AG10803 (cell line): ENCODE data around the gene NBEAL2.

Experiments used
- DNase-seq: peaks from one replicate; pipeline ENCODE4 v3.0.0; 2010; ENCODE audit warnings: low read depth
- H3K4me3 ChIP-seq: 2 replicates; pipeline ENCODE4 v1.5.1; 2011; ENCODE audit warnings: mild to moderate bottlenecking, low read length, control low read depth
- TF ChIP-seq, protein P1 (sequence below): conservative IDR thresholded peaks from 2 replicates; pipeline ENCODE4 v1.5.1; 2011; ENCODE audit warnings: mild to moderate bottlenecking, low read length, control low read depth, inconsistent platforms

The NBEAL2 gene

DNA sequence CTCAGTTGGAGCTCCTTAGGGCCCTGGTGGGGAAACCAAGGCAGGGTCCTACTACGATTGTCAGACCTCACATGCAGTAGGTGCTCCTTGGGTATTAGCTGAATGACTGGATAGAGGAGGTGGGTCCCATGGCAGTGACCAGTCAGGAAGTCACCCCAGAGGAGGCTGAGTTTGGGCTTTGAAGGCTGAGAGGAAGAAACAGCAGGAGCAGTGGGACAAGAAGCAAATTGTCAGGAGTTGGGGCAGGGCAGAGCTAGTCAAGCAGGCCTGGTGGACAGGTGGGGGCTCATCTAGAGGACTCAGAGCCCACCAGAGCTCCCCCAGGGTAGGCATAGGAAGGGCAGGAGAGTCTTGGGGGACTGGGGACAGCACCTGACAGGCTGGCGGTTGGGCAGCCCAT, 3.1 kb downstream of the NBEAL2 start:
- DNase-seq, result no peak
- H3K4me3 ChIP-seq, result no peak overlapping the region
- TF ChIP-seq, protein P1, sequence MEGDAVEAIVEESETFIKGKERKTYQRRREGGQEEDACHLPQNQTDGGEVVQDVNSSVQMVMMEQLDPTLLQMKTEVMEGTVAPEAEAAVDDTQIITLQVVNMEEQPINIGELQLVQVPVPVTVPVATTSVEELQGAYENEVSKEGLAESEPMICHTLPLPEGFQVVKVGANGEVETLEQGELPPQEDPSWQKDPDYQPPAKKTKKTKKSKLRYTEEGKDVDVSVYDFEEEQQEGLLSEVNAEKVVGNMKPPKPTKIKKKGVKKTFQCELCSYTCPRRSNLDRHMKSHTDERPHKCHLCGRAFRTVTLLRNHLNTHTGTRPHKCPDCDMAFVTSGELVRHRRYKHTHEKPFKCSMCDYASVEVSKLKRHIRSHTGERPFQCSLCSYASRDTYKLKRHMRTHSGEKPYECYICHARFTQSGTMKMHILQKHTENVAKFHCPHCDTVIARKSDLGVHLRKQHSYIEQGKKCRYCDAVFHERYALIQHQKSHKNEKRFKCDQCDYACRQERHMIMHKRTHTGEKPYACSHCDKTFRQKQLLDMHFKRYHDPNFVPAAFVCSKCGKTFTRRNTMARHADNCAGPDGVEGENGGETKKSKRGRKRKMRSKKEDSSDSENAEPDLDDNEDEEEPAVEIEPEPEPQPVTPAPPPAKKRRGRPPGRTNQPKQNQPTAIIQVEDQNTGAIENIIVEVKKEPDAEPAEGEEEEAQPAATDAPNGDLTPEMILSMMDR, result no peak

DNA sequence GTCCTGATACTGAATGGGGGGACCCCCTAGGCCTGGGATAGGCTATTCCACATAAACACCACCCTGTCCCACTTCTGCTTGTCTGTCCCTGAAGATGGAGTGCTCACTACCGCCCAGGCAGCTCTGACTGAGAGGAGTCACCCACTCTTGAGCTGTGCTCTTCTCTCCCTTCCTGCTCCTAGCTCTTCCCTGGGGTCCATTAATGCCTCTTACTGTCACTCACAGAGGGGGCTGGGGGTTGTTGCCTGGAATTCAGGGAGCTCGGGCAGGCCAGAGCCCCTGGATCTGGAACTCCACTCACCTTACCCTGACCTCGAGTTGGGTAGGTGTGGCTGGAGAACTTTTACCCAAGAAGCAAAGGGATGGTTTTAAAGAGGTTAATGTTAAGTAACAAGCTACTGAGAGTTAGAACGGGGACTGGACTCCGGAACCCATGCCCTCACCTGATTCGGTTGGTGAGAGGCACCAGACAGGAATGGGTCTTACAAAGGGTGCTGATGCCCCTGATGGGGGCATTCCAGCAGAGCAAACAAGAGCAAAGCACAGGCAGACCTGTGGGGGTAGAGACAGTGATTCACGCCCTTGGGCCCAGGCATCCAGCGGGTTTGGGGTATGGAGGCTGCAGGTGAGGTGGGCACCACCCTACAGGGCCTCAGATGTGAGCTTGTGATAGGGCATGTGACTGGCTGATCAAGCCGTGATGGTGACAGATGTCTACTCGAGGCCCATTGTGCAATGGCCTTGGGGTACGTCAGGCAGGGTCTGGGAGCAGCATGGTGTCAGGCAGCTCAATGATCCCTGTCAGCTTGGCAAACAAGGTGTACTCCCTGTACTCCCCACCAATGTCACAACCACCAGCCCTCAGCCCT, 5.4 kb downstream of the NBEAL2 start:
- DNase-seq, result no peak
- H3K4me3 ChIP-seq, result no peak overlapping the region
- TF ChIP-seq, protein P1, result no peak

DNA sequence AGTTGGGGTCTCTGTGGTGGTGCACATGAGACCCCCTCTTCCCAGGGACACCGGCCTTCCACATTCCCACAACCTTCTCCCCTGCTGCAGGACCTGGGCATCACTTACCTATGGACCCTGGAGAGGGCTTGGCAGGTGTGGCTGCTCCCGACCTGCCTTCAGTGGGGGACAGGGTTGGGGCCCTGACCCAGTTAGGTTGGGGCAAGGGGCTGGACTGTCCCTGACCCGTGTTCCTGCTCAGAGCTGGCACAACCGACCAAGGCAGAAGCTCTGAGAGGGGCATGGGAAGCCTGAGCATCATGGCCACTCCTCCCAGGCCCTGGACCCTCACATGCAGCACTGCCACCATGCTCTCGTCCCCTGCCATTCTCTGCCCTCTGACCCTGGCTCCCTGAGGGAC, 6.1 kb downstream of the NBEAL2 start:
- H3K4me3 ChIP-seq, result no peak overlapping the region
- DNase-seq, result no peak
- TF ChIP-seq, protein P1, result no peak

GRCh38 chr3:46986055-46986730, 6.7 kb downstream of the NBEAL2 start:
- H3K4me3 ChIP-seq, result no peak overlapping the region
- no peak for DNase-seq
- TF ChIP-seq, protein P1, result no peak

DNA sequence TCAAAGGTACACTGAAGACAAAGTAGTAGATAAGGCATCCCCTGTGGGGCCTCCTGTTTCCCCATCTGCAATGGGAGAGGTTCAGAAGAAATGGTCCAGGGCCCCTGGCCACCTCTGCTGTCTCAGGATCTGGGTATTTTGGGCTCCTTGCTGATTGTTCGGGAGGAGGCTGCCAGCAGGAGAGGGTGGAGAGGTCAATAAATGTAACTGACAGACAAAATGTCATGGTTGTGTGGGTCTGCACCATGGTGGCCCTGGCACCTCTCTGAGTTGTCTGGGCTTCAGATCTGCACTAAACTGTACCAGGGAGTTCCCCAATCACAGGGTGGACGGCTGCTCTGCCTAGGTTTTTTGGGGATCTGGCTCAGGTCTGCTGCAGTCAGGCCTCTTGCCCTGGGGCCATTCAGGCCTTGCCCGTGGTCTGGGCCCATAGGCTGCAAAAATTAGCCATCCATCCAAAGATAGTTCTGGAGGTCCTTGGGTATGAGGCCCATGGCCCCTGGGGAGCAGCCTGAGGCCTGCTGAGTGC, 7.4 kb downstream of the NBEAL2 start:
- no peak for DNase-seq
- TF ChIP-seq, protein P1, result no peak
- H3K4me3 ChIP-seq, result no peak overlapping the region

DNA sequence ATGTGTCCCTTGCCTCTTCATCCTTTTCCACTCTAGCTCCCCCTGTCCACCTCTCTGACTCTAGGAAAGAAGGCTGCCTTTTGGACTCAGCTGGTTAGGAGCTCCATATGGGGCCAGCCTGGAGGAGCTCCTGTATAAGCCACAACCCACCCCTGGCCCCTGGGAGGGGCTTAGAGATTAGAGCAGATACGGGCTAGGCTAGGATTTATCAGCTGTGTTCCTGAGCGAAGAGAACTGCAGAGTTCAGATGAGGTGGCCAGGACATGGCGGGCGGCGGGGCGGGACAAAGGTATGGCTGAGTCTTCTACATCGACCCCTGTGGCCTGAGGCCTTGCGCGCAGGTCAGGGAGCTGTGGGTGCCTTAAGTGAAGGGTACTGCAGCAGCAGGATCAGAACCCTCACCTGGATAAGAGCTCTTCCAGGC, 7.9 kb downstream of the NBEAL2 start:
- TF ChIP-seq, protein P1, result no peak
- no peak for DNase-seq
- H3K4me3 ChIP-seq, result no peak overlapping the region
